Adipose tissue (tissue), 3 donors: Measurements from ENCODE around the gene DDX55. TPM values are rescaled to one million over a fixed set of nuclear protein-coding genes. Genes with fewer than 3 reads are reported as not detected.

Experiments used
- H3K27ac ChIP-seq: one replicate; pipeline ENCODE4 v1.5.1; 2013; ENCODE audit warnings: low read depth, low read length
- WGBS, 3 donors: extraction: QIAGEN DNeasy Blood & Tissue Kit; methylation state at CpG; one replicate each; pipeline ENCODE4 v1.1.7; 2013; 5-methylcytosine and 5-hydroxymethylcytosine counted together
- polyA plus RNA-seq, 3 donors: library from polyadenylated mRNA; stranded (reverse); fragments of 200-250 nt; gene quantifications; one replicate each; pipeline ENCODE4 v1.2.3, GENCODE V29; 2013
- donor health status: healthy with polysubstance abuse.
- donor health status: Bipolar disorder and iron deficiency.
- donor health status: healthy.

Gene DDX55
- polyA plus RNA-seq, 3 donors: 8.2 to 15.8 (median 8.3) TPM

DNA sequence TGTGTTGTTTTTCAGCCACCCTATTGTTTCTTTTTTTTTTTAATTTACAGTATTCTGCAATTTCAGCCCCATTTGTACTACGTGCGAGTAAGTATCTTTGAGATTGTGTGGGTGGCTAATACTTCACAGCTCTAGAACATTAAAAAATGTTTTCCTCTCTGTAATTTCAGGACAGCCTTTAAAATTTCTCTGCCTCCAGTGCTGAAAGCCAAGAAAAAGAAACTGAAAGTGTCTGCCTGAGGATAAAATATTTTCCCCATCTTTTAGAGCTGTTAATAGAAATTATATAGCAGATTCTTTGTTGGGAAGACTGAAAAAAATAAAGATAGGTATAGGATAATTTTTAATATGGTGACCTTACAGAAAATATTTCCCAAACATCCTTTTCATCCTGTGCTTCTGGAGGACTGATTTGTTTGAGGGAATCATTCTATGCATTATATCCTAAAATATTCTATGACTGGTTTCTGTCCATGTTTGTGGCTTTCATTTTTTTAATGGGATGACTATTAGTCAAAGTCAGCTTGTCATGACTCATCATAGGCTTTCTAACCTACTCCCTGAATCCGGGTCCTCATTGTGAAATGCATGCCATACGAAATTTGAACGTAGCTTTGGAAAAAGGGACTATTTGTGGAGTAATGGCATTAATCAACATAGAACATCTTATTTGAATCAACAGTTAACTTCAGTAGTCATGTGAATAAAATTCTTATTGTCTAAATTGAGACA is 58.3 kb downstream of the DDX55 start:
- H3K27ac ChIP-seq: no peak overlapping the region
- WGBS, 3 donors: 75 to 92% (median 79%) methylated on average over 5 of the region's 5 CpGs

DNA sequence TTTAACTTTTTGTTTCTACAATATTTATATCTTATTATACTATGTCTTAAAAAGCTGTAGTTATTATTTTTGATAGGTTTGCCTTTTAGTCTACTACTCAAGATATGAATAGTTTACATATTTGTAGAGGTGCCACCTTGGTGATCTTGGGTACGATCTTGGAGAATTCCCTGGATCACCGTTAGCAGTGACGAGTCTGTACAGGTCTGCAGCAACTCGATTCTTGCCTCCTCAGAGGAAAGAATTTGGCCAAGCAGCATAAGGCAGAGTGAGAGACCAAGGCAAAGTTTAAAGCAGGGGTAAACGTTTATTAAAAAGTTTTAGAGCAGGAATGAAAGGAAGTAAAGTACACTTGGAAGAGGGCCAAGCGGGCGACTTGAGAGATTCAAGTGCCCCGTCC is 65.9 kb downstream of the DDX55 start:
- WGBS, 3 donors: 81 to 85% (median 84%) methylated on average over 8 of the region's 8 CpGs
- no peak overlapping the region for H3K27ac ChIP-seq

Other genes with a start within 250 kb of the DDX55 start
- 1 to 10 TPM; 2.9 to 5.2 (median 4.9) TPM for gene SBNO1, start 237.3 kb upstream of the DDX55 start, polyA plus RNA-seq
- gene KMT5A, start 218.0 kb upstream of the DDX55 start, polyA plus RNA-seq: 10 to 100 TPM; 15.0 to 20.8 (median 15.2) TPM
- 10 to 100 TPM in 1 of 3 donors, 1 to 10 TPM in 2; 2.0 to 11.7 (median 7.8) TPM for gene RILPL2, start 165.4 kb upstream of the DDX55 start, polyA plus RNA-seq
- 10 to 100 TPM; 10.5 to 23.8 (median 21.7) TPM for gene SNRNP35, start 144.0 kb upstream of the DDX55 start, polyA plus RNA-seq
- gene RILPL1, start 68.4 kb upstream of the DDX55 start, polyA plus RNA-seq: 10 to 100 TPM in 1 of 3 donors, 1 to 10 TPM in 2; 3.4 to 10.7 (median 9.0) TPM
- gene TMED2, start 17.5 kb upstream of the DDX55 start, polyA plus RNA-seq: 100 to 1,000 TPM in 2 of 3 donors, 10 to 100 TPM in 1; 91.1 to 125 (median 119) TPM
- 10 to 100 TPM; 19.1 to 32.3 (median 28.8) TPM for gene EIF2B1, start 31.6 kb downstream of the DDX55 start, polyA plus RNA-seq
- gene GTF2H3, start 31.7 kb downstream of the DDX55 start, polyA plus RNA-seq: 10 to 100 TPM in 2 of 3 donors, 1 to 10 TPM in 1; 4.0 to 15.4 (median 12.9) TPM
- gene TCTN2, start 69.0 kb downstream of the DDX55 start, polyA plus RNA-seq: 1 to 10 TPM; 3.3 to 4.3 (median 3.4) TPM
- gene ATP6V0A2, start 110.3 kb downstream of the DDX55 start, polyA plus RNA-seq: 10 to 100 TPM in 1 of 3 donors, 1 to 10 TPM in 2; 3.1 to 10.4 (median 4.6) TPM
- under 1 TPM; 0.24 to 0.67 (median 0.26) TPM for gene DNAH10, start 160.2 kb downstream of the DDX55 start, polyA plus RNA-seq